H9 (cell line): Measurements from ENCODE around the gene EPHA3. TPM values are rescaled to one million over a fixed set of nuclear protein-coding genes. Genes with fewer than 3 reads are reported as not detected.

Experiments
- DNase-seq: peaks from one replicate; pipeline ENCODE4 v3.0.0-alpha.2; 2017
- H2AFZ ChIP-seq: one replicate; pipeline ENCODE4 v1.6.1; 2013; ENCODE audit warnings: mild to moderate bottlenecking, low read length, control low read depth, moderate library complexity
- H2AK5ac ChIP-seq: 2 replicates; pipeline ENCODE4 v1.6.1; 2013; ENCODE audit warnings: low read length, control low read depth, mixed read lengths; ENCODE audit not compliant: insufficient read length
- H2BK120ac ChIP-seq: one replicate; pipeline ENCODE4 v1.6.1; 2013; ENCODE audit warnings: low read depth, mild to moderate bottlenecking, low read length, control low read depth, inconsistent platforms; ENCODE audit not compliant: poor library complexity, severe bottlenecking
- H2BK12ac ChIP-seq: 2 replicates; pipeline ENCODE4 v1.6.1; 2013; ENCODE audit warnings: low read length, control low read depth, mixed read lengths, low read depth; ENCODE audit not compliant: insufficient read length
- H2BK15ac ChIP-seq: 2 replicates; pipeline ENCODE4 v1.6.1; 2013; ENCODE audit warnings: low read depth, low read length, control low read depth
- H2BK20ac ChIP-seq: one replicate; pipeline ENCODE4 v1.6.1; 2013; ENCODE audit warnings: low read depth, mild to moderate bottlenecking, low read length, control low read depth, inconsistent platforms; ENCODE audit not compliant: poor library complexity, severe bottlenecking
- H2BK5ac ChIP-seq: 2 replicates; pipeline ENCODE4 v1.6.1; 2013; ENCODE audit warnings: low read length, control low read depth, mixed read lengths; ENCODE audit not compliant: insufficient read length
- H3K14ac ChIP-seq: 2 replicates; pipeline ENCODE4 v1.6.1; 2013; ENCODE audit warnings: low read length, control low read depth; ENCODE audit not compliant: insufficient read depth
- H3K18ac ChIP-seq: 2 replicates; pipeline ENCODE4 v1.6.1; 2013; ENCODE audit warnings: low read depth, mild to moderate bottlenecking, mixed read lengths, low read length, control low read depth; ENCODE audit not compliant: insufficient read length
- H3K23ac ChIP-seq: 2 replicates; pipeline ENCODE4 v1.6.1; 2013; ENCODE audit warnings: low read length, control low read depth, mixed read lengths, low read depth; ENCODE audit not compliant: insufficient read length
- H3K23me2 ChIP-seq: 2 replicates; pipeline ENCODE4 v1.6.1; 2013; ENCODE audit warnings: low read depth, mild to moderate bottlenecking, mixed read lengths, low read length, control low read depth; ENCODE audit not compliant: insufficient read length, poor library complexity, severe bottlenecking
- H3K27ac ChIP-seq: 2 replicates; pipeline ENCODE4 v1.5.1; 2013; ENCODE audit warnings: low read length, control low read depth, mixed read lengths, low read depth; ENCODE audit not compliant: insufficient read length
- H3K27me3 ChIP-seq: 2 replicates; pipeline ENCODE4 v1.6.1; 2013; ENCODE audit warnings: low read length, control low read depth, inconsistent platforms; ENCODE audit not compliant: insufficient read depth
- H3K4ac ChIP-seq: 2 replicates; pipeline ENCODE4 v1.6.1; 2013; ENCODE audit warnings: low read depth, mild to moderate bottlenecking, control low read depth, inconsistent platforms, low read length, moderate library complexity
- H3K4me1 ChIP-seq: 2 replicates; pipeline ENCODE4 v1.6.1; 2013; ENCODE audit warnings: low read length, control low read depth, inconsistent platforms; ENCODE audit not compliant: insufficient read depth
- H3K4me2 ChIP-seq: 2 replicates; pipeline ENCODE4 v1.6.1; 2013; ENCODE audit warnings: low read length, control low read depth, mixed read lengths; ENCODE audit not compliant: insufficient read length, insufficient read depth
- H3K56ac ChIP-seq: 2 replicates; pipeline ENCODE4 v1.6.1; 2013; ENCODE audit warnings: low read depth, mild to moderate bottlenecking, mixed read lengths, low read length, control low read depth; ENCODE audit not compliant: insufficient read length
- H3K79me1 ChIP-seq: 2 replicates; pipeline ENCODE4 v1.6.1; 2013; ENCODE audit warnings: low read depth, mild to moderate bottlenecking, moderate library complexity, low read length, control low read depth, inconsistent platforms; ENCODE audit not compliant: insufficient read depth, poor library complexity, severe bottlenecking
- H3K79me2 ChIP-seq: 2 replicates; pipeline ENCODE4 v1.6.1; 2013; ENCODE audit warnings: low read length, control low read depth, inconsistent platforms; ENCODE audit not compliant: insufficient read depth
- H3K9ac ChIP-seq: 2 replicates; pipeline ENCODE4 v1.6.1; 2013; ENCODE audit warnings: low read length, control low read depth, mixed read lengths; ENCODE audit not compliant: insufficient read length; ENCODE audit errors: extremely low read depth
- H3K9me3 ChIP-seq: one replicate; pipeline ENCODE4 v1.6.1; 2013; ENCODE audit warnings: low read depth, low read length, inconsistent platforms; ENCODE audit not compliant: control insufficient read depth
- H3T11ph ChIP-seq: one replicate; pipeline ENCODE4 v1.6.1; 2013; ENCODE audit warnings: mild to moderate bottlenecking, low read length, control low read depth, inconsistent platforms
- H4K20me1 ChIP-seq: one replicate; pipeline ENCODE4 v1.6.1; 2013; ENCODE audit not compliant: control insufficient read depth, insufficient read length, insufficient read depth
- H4K5ac ChIP-seq: 2 replicates; pipeline ENCODE4 v1.6.1; 2013; ENCODE audit warnings: low read depth, mild to moderate bottlenecking, mixed read lengths, low read length, control low read depth; ENCODE audit not compliant: insufficient read length
- H4K8ac ChIP-seq: replicated peaks from 2 replicates; pipeline ENCODE4 v1.6.1; 2013; ENCODE audit warnings: low read length, control low read depth, mixed read lengths, low read depth; ENCODE audit not compliant: insufficient read length
- H4K91ac ChIP-seq: 2 replicates; pipeline ENCODE4 v1.6.1; 2013; ENCODE audit warnings: low read depth, mild to moderate bottlenecking, moderate library complexity, mixed read lengths, low read length, control low read depth; ENCODE audit not compliant: insufficient read length
- H3K27ac Mint-ChIP-seq, 3 experiments: 2 replicates in 2 of 3; 3 replicates in 1 of 3; pipeline ENCODE4 v1.8.0; 2020 to 2021; ENCODE audit warnings: mixed read lengths in 3 of 3, mild to moderate bottlenecking in 1 of 3, moderate library complexity in 1 of 3
- H3K27me3 Mint-ChIP-seq: 2 replicates; pipeline ENCODE4 v1.8.0; 2021; ENCODE audit warnings: low read depth, mild to moderate bottlenecking, moderate library complexity, mixed read lengths
- H3K36me3 Mint-ChIP-seq, 3 experiments: 2 replicates in 2 of 3; 3 replicates in 1 of 3; pipeline ENCODE4 v1.8.0; 2020 to 2021; ENCODE audit warnings: low read depth in 3 of 3, mixed read lengths in 3 of 3; ENCODE audit not compliant: insufficient read depth in 1 of 3
- H3K4me1 Mint-ChIP-seq, 2 experiments: 2 replicates each; pipeline ENCODE4 v1.8.0; 2020; ENCODE audit warnings: mixed read lengths in 2 of 2
- H3K4me3 Mint-ChIP-seq, 2 experiments: 2 replicates in 1 of 2; 3 replicates in 1 of 2; pipeline ENCODE4 v1.8.0; 2020 to 2021; ENCODE audit warnings: mild to moderate bottlenecking in 2 of 2, mixed read lengths in 2 of 2, moderate library complexity in 1 of 2
- H3K9me3 Mint-ChIP-seq, 2 experiments: 2 replicates in 1 of 2; 3 replicates in 1 of 2; pipeline ENCODE4 v1.8.0; 2020; ENCODE audit warnings: mild to moderate bottlenecking in 2 of 2, mixed read lengths in 2 of 2, moderate library complexity in 1 of 2
- WGBS: extraction: QIAGEN DNeasy Blood & Tissue Kit; methylation state at CpG from one replicate; pipeline ENCODE4 v1.1.7; 2013; ENCODE audit warnings: missing lambda C conversion rate, low lambda C conversion rate, mixed read lengths; ENCODE audit not compliant: insufficient read length; ENCODE audit errors: extremely low coverage; 5-methylcytosine and 5-hydroxymethylcytosine counted together
- total RNA-seq: library from RNA; stranded (reverse); gene quantifications from 2 replicates; pipeline ENCODE4 v1.2.1, GENCODE V29; 2021
- TF ChIP-seq, protein P1 (sequence below): fragments of 200-600 bp; sonication (generic); conservative IDR thresholded peaks from 3 replicates; pipeline ENCODE4 v1.8.0; 2021; ENCODE audit warnings: antibody characterized with exemption, mild to moderate bottlenecking

EPHA3 gene
- total RNA-seq, 1 experiment from 2014 or later: 0.66 TPM

DNA sequence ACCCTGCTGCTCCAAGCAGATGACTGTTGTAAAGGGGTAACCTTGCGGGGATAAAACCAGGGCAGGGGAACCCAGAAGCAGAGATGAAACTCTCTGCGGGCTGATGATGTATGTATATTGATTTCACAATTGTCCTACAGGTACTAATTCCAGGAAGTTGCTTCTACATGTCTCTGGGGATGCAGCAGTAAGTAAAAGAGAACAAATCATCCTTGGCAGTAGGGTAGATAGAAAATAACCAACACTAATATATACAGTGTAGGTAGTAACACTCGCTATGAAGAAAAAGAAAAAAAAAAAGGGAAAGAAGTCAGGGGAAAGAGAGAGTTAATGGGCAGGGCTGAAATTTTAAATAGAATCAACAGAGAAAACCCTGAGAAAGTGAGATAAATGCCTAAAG lies 50.2 kb downstream of the EPHA3 start:
- TF ChIP-seq, protein P1, sequence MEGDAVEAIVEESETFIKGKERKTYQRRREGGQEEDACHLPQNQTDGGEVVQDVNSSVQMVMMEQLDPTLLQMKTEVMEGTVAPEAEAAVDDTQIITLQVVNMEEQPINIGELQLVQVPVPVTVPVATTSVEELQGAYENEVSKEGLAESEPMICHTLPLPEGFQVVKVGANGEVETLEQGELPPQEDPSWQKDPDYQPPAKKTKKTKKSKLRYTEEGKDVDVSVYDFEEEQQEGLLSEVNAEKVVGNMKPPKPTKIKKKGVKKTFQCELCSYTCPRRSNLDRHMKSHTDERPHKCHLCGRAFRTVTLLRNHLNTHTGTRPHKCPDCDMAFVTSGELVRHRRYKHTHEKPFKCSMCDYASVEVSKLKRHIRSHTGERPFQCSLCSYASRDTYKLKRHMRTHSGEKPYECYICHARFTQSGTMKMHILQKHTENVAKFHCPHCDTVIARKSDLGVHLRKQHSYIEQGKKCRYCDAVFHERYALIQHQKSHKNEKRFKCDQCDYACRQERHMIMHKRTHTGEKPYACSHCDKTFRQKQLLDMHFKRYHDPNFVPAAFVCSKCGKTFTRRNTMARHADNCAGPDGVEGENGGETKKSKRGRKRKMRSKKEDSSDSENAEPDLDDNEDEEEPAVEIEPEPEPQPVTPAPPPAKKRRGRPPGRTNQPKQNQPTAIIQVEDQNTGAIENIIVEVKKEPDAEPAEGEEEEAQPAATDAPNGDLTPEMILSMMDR: no peak
- H3K27ac Mint-ChIP-seq: no peak overlapping the region
- Histone ChIP-seq H3K56ac (no peak overlapping the region), H3K4me1 (no peaks in the 10 kb centered on the region), H4K8ac (no peak overlapping the region), H2BK120ac (no peak overlapping the region), H3K4me2 (no peak overlapping the region), H3K23ac (no peak overlapping the region), H2AK5ac (no peak overlapping the region), H3K18ac (no peak overlapping the region), H2BK15ac (no peak overlapping the region), H2BK12ac (no peak overlapping the region), H4K91ac (no peak overlapping the region), H3K9ac (no peak overlapping the region), H2BK5ac (no peak overlapping the region), H3K27ac (no peak overlapping the region), H3K79me1 (no peaks in the 10 kb centered on the region), H4K20me1 (no peaks in the 10 kb centered on the region), H2AFZ (no peak overlapping the region), H3K27me3 (no peaks in the 10 kb centered on the region), H4K5ac (no peak overlapping the region), H3K14ac (no peak overlapping the region), H3K9me3 (no peaks in the 10 kb centered on the region), H3T11ph (no peak overlapping the region), H3K4ac (no peak overlapping the region), H3K79me2 (no peaks in the 10 kb centered on the region), H2BK20ac (no peak overlapping the region), H3K23me2 (no peaks in the 10 kb centered on the region)
- no peaks in the 10 kb centered on the region for H3K27me3 Mint-ChIP-seq
- no peak overlapping the region for H3K4me3 Mint-ChIP-seq
- no peak for DNase-seq
- H3K36me3 Mint-ChIP-seq: no peaks in the 10 kb centered on the region
- H3K9me3 Mint-ChIP-seq: no peaks in the 10 kb centered on the region
- no CpG with 5 or more reads among the region's 3 CpGs for WGBS
- peaks cover 3 to 4% of the 10 kb centered on the region in 2 experiments; a peak in 3 of 4 replicates for H3K4me1 Mint-ChIP-seq
